ENCODE measurements around the gene CHPT1.
"Not testable (repeated sequence)": the region's sequence is repeated elsewhere in the genome, so short reads cannot be mapped to it uniquely, and the experiment has no call there.

Gene CHPT1

DNA sequence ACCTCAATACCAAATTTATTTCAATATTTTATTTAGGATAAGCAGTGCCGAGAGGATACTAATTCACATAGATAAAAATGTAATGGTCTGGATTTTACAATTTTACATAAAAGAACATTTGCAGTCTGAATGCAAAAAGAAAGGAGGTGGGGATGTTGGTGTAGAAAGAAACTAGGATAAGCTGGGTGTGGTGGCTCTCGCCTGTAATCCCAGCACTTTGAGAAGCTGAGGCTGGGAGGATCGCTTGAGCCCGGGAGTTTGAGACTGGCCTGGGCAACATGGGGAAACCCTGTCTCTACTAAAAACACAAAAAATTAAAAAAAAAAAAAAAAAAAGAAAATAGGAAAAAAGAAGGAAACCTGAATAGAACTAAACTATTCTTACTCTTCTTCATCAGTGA, 25.0 kb downstream of the CHPT1 start:
- no peak for DNase-seq (ENCODE audit: low read depth in 2 of 2)

DNA sequence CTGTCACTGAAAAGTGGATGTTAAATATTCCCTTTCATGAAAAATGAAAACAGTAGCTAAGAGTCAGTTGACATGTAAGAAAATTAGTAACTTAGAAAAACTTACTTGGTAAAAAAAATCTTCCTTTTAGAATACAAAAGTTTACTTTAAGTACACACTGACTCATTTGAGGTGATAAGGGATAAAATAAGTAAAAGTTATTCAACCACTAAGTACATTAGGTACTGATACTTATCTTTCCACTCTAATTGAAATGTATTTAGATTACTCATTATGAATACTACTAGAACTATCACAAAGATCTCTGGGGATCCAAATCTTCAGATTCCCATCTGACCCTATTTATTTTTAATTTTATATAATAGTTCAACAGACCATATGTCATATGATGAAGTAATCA, 29.7 kb downstream of the CHPT1 start:
- no peak for DNase-seq (ENCODE audit: low read depth in 2 of 2)

DNA sequence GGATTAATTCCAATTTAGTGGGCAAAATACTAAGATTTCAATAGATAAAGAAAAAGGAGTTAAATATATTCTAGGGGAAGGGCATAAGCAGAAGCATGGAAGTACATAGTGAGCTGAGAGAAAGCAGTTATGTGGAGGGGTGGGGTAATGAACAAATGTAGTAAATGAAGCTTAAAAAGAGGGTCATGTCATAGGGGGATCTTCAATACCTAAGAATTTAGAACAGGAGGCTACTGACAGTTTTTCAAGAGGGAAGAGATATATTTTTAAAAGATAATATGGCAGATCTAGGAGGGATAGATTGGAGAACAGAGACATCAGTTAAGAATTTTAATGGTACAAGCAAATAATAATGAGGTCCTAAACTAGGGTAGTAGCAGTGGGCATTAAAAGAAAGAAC, 32.4 kb downstream of the CHPT1 start:
- DNase-seq (ENCODE audit: low read depth in 2 of 2) = no peak

DNA sequence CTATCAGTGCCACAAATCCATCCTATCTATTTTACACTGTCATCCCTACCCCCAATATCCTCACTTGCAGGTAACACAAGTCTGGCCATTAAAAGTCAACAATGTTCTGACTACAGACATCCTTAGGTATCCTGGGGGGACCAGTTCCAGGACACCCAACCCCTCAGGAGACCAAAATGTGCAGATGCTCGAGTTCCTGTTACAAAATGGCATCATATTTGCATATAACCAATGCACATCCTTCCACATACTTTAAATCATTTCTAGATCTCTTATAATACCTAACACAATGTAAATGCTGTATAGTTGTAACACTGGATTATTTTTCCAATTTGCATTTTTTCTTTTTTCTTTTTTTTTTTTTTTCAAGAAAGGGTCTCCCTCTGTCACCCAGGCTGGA, 34.9 kb downstream of the CHPT1 start:
- no peak for DNase-seq (ENCODE audit: low read depth in 2 of 2)

DNA sequence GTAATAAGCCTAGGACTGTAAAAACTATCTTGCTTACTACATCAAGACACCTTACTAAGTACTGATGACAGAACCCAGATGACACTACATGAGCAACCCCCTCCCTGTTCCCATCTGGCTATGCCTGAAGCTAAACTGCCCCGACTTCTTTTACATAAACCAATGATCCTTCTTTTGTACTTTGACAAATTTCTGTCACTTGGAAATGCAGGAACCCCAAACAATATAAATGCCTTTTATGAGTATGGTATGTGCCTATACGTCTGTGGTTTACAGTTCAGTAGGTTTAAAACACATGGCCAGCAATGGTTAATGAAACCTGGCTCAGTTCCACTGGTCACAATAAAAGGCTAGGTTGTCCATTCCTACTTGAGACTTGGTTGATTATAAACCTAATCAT, 35.7 kb downstream of the CHPT1 start:
- no peak for DNase-seq (ENCODE audit: low read depth in 2 of 2)

DNA sequence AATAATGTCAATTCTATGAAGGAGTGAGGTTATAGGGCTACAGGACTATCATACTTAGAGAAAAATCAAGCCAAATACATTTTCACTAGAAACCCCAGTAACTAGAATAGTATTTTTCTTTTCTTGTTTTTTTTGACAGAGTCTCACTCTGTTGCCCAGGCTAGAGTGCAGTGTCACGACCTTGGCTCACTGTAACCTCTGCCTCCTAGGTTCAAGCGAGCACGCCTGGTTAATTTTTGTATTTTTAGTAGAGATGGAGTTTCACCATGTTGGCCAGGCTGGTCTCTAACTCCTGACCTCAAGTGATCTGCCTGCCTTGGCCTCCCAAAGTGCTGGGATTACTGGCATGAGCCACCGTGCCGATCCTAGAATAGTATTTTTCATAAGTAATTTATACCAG, 37.0 kb downstream of the CHPT1 start:
- DNase-seq (ENCODE audit: low read depth in 2 of 2) = not testable (repeated sequence)

DNA sequence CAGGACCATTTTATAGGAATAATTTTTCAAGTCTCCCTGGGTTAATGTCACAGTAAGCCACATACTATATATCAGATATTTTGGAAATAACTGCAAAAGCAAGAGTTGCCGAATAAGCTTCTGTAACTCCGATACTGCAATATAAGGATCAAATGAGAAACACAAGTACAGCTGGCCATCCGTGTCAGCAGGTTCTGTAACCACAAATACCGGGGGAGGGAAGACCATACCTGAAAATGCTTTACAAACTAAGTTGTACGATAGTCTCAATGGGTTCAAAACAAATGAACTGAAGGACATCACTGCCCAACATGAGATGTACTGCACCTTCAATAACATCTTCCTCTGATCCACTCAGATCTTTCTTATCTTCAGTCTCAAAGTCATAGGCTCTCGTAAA, 40.0 kb downstream of the CHPT1 start:
- no peak for DNase-seq (ENCODE audit: low read depth in 2 of 2)

DNA sequence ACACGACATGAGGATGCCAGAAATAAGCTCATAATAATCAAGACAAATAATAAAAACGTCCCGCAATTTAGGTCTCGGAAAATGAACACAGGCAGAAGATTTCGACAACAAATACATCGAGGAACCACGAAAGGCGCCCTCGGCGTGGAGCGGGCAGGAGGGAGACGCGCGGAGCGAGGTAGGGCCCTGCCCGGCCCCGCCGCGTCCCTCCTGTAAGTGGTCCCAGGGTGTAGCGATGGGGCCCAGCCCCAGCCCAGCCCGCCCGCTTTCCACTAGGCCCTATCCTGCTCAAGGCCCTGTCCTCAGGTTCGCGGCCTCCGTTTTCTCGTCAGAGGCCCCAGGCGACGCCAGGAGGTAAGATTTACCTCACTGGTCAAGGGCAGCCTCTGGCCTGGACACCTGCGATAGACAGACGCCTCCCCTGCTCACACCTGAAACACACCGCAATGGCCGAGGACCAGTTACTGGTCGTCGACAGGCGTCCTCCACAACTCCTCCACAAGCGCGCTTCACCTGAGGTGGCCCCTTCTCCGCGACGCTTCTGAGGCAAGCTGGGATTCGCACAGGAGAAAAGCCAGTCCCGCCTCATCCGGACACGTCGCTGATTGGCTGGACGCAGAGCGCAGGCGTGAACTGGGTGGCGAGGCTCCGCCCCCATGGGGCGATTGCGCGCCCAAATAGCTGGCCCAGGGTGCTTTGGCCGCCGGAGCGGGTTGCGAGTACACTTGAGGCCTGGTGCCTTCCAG, 41.7 kb downstream of the CHPT1 start, which contains the start of gene SYCP3:
Gene SYCP3 (minus strand): TSS at position 543 of the 746 bp plus-strand sequence. CDS start 1,527 bp downstream, outside the sequence.
- no peak for DNase-seq (ENCODE audit: low read depth in 2 of 2)

DNA sequence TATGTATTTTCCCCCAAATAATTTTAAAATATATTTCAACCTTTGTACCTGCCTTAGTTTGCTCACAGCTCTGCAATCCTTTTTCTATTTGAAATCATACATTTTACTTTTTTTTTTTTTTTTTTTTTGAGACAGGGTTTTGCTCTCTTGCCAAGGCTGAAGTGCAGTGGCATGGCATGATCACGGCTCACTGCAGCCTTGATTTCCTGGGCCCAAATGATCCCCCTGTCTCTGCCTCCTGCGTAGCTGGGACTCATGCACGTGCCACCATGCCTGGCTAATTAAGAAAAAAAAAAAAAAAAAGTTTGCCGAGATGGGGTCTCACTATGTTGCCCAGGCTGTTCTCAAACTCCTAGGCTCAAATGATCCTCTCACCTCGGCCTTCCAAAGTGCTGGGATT, 43.1 kb downstream of the CHPT1 start:
- no peak for DNase-seq (ENCODE audit: low read depth in 2 of 2)

DNA sequence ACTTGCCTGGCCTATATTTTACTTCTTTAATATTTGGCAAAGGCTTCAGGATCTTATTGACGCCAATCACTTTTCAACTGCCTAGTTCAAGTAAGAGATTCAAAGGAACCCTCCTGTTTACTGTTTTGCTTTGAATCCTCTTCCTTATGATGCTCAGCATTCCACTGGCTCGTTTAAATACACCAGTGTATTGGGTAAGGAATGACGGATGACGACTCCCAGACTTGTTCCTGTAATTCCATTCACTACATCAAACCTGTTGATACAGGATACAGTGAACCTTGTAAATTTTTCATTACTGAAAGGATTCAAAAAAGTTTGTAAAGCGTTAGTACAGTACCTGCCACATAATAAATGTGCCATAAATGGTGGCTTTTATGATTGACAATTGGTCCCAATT, 43.5 kb downstream of the CHPT1 start:
- no peak for DNase-seq (ENCODE audit: low read depth in 2 of 2)

DNA sequence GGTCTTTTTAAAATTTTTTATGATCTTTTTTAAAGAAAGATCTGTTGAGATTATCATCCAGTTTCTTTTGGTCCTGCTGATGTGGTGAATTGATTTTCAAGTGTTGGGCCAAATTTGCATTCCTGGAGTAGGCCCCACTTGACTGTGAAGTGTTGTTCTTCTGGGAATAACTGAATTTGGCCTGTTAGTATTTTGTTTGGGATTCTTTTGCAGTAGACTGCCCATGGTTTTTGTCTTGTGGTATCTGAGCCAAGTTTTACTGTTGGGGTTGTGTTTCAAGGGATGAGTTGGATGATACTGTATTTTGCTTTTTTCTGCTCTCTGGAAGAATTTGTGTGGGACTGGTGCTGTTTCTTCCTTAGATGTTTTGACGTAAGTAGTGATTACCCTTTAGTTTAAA, 45.8 kb downstream of the CHPT1 start:
- no peak for DNase-seq (ENCODE audit: low read depth in 2 of 2)

DNA sequence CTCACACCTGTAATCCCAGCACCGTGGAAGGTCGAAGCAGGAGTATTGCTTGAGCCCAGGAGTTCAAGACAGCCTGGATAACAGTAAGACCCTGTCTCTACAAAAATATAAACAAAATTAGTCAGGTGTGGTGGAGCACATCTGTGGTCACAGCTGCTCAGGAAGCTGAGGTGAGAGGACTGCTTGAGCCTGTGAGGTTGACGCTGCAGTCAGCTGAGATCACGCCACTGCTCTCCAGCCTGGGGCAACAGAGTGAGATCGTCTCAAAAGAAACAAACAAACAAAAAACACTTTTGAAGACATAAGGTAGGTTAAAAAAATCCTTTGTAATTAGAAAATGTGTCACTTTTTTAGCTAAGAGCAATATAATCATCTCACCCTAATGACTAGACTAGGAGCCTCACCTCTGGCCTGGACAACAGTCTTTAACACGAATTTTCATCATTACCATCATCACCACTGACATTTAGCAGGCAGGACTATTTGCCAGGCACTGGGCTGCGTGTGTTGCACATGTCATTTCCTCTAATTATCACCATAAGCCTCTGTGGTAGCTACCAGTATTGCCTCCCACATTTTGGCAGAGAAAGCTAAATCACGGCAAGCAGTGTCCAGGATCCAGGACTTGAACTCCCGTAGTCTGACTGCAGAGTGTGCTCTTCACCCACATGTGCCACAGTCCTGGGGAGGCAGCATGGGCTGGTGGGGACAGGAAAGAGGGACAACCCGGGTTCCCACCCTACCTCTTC, 46.5 kb downstream of the CHPT1 start:
- no peak for DNase-seq (ENCODE audit: low read depth in 2 of 2)

DNA sequence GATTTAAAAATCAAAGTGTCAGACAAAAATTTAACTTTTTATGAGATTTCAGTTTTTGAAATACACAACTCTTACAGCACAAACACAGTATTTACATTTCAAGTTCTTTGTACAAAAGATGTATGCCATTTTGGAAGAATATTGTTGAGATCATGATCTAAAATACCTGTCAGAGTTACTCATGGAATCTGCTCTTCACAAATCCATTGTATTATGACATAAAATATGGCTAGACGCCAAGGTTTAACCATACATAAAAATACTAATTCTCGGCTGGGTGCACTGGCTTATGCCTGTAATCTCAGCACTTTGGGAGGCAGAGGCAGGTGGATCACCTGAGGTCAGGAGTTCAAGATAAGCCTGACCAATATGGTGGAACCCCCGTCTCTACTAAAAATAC, 48.0 kb downstream of the CHPT1 start:
- DNase-seq (ENCODE audit: low read depth in 2 of 2) = no peak

DNA sequence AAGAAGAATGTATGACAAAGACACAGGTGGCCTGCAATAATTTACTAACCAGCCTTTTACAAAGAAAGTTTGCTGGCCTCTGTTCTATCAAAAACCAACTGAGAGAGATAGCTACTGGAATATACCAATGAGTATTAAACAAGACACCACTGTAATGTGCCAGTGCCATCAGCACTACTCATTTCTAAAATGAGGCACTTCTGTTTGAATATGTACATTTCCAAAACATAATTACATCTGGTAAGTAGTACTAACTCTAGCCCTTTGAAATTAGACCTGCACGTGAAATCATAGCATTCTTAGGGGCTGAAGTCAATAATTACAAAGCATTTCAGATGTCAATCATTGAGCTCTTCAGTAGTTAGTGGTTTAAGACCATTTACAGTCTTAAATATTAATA, 48.8 kb downstream of the CHPT1 start:
- no peak for DNase-seq (ENCODE audit: low read depth in 2 of 2)

DNA sequence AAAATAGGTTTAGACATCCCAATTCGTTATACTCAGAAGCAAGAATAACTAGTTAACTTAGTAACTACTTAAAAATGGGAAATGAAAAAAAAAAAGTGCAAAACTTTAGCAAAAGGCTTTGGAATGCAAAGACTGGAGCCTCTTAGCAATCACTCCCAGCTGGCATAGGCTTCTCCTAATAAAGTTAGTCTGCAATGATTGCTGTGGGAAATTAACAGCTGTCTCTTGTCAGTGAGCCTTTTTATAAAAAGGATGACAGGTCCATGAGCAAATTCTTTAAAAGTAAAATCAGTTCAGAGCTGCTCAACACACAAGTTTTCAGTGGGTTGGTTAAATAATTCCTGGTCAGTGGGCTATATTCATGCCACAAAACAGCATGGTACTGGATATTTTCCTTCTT, 49.2 kb downstream of the CHPT1 start:
- DNase-seq (ENCODE audit: low read depth in 2 of 2) = no peak

DNA sequence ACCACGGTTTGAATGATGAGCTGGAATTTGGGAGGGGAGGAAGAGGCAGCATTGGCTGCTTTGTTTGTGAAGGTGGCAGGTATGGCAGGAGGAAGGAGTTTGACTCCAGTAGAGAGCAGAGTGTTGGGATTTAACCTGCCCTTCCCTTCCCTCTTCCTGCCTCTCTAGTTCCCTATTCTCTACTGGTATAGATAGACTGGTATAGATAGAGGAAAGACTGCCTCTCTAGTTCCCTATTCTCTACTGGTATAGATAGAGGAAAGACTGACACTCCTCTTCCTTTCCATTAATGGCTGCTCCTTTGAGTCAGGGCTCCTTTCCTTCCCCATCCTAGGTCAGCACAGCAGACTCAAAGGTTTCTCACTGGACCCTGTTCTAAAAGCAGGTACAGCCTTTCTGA, 50.3 kb downstream of the CHPT1 start:
- no peak for DNase-seq (ENCODE audit: low read depth in 2 of 2)

DNA sequence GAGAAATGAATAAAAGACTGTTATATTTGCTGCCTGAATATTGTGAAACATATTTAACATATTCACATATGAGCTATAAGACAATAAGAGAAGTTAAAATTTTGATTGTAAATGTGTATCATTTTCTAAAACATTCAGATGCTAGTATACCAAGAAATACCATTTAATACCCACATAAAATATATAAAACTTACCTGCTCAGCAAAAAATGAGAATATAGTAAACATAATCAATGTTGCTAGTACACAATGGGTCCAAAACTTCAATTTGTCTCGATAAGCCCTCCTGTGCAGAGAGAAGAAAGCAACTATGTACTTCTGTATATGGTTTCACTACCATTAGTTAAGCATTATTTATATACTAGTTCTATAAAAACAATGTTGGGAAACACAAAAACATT, 51.5 kb downstream of the CHPT1 start:
- DNase-seq (ENCODE audit: low read depth in 2 of 2) = no peak

DNA sequence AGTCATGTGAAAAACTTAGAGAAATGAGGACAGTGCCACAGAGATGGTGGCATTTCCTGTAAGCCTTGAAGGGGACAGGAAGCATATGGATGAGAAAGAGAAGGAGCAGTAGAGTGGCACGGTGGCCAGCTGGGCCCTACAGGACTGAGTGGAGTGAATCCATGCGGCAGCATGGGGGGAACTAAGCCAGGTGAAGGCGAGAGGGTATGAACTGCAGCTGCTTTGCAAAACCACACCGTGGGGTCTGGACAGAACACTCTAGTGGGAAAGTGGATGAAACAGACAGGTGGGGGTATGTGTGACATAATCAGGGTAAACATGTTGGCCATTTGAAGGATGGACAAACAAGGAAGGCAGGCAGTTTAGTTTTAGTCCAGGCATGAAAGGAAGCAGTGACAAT, 52.2 kb downstream of the CHPT1 start:
- no peak for DNase-seq (ENCODE audit: low read depth in 2 of 2)

DNA sequence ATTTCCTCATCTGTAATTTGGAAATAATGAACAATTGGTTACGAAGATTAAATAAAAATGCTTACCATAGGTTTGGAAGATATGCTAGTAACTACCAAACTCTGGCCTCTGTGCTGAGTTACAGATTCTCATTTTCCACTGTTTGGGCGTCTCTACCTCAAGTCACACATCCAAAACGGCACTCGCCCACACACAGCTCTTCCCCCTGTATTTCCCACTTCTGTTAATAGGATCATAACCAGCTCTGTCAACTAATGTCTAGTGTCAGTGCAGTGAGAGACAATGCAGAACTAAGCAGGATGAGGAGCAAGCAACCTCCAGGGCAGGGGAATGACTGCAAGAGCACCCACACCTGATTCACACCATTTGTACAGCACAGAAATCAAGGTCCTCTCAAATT, 52.7 kb downstream of the CHPT1 start:
- no peak for DNase-seq (ENCODE audit: low read depth in 2 of 2)

DNA sequence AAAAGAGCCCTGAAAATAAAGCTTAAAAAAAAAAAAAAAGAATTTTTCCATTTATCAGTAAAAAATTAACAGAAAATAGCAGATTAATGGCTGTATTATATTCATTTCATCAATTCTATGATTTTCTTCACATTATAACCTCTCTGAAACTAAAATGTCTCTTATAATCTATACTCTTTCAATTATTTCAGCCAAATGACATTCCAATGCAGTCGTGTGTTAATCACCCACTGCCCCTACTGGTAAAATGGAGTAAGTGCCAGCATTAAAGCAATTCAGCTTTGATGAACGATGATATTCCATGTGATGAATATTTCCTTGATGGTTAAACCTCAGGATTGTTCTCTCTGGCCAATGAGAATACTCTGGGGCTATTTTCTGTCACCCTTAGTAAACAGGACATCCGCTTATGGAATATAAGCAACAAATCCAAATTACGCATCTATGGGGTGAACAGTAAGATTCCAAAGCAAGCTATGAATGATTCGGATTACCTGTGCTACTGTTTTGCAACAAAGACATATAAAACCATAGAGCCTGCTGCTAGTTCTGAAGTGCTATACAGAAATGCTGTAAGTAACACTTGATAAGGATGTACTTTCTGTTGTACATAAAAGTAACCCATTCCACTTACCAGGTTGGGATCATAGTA, 62.1 kb downstream of the CHPT1 start:
- DNase-seq (ENCODE audit: low read depth in 2 of 2) = no peak

DNA sequence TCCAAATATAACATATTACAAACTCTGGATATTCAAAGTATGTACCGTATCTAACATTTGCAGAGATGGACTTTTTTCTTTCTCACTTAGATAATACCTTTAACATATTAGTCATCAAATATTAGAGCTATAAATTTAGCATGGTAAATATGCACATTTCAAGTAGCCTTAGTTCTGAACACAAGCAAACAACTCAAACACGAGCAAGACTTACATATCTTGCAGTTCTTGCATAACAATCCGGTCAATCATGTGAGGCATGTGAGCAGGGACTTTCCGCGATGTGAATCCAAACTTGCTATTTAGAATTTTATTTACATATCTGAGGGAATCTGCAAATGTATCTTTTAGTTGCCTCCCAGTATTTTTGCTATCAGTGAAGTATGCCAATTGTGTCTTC, 63.9 kb downstream of the CHPT1 start:
- DNase-seq (ENCODE audit: low read depth in 2 of 2) = no peak

DNA sequence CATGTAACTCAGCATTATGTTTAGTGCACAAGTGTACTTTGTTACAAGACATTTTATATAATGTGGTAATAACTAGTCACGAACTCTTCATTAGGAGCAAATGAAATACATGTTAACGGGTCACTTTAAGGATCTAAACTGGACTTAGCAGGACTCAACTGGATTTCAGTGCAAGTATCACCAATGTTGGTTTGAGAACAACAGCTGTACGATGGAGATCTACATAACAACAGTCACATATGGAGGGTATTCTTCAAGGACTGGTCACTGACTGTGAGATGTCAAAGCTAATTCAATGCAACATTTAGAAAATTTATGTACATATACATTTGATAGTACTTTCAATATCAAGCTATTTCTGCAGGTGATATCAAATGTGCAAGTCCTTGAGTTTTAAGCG, 64.3 kb downstream of the CHPT1 start:
- DNase-seq (ENCODE audit: low read depth in 2 of 2) = no peak

Measured in stimulated activated CD8-positive, alpha-beta memory T cell treated with anti-CD3 and anti-CD28 coated beads, Interleukin-2, amount 100 ng/mL, for 48 hours (primary cell).